Choroid plexus epithelial cell (primary cell): ENCODE data around the gene DLEC1.
"Not testable (repeated sequence)": the region's sequence is repeated elsewhere in the genome, so short reads cannot be mapped to it uniquely, and the experiment has no call there.

Source experiments
- DNase-seq: peaks from one replicate; pipeline ENCODE4 v3.0.0-alpha.2; 2010; ENCODE audit warnings: low read depth
- H3K4me3 ChIP-seq: 2 replicates; pipeline ENCODE4 v1.5.1; 2011; ENCODE audit warnings: low read depth, mild to moderate bottlenecking, control low read depth, low read length, moderate library complexity
- TF ChIP-seq, protein P1 (sequence below): conservative IDR thresholded peaks from 2 replicates; pipeline ENCODE4 v1.5.1; 2011; ENCODE audit warnings: low read depth, mild to moderate bottlenecking, control low read depth, inconsistent platforms, low read length, moderate library complexity

Gene DLEC1

DNA sequence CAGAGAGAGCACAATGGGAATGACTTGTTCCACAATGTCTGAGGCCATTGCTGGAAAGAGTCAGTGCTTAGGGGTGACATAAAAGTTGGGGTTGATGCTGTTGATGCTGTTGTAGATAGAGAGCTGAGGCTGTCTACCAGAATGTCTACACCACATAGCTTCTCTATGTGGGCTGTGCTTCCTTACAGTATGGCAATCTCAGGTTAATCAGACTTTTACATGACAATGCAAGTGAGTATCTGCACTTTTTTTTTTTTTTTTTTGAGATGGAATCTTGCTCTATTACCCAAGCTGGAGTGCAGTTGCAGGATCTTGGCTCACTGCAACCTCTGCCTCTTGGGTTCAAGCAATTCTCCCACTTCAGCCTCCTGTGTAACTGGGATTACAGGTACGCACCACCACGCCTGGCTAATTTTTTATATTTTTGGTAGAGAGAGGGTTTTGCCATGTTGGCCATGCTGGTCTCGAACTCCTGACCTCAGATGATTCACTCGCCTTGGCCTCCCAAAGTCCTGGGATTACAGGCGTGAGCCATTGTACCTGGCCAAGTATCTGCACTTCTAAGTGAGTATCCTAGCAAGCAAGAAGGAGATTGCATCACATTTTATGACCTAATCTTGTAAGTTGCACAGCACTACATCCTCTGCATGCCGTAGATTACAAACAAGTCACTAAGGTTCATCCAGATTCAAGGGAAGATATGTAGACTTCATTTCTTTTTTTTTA lies 28.7 kb downstream of the DLEC1 start:
- no peak overlapping the region for H3K4me3 ChIP-seq
- TF ChIP-seq, protein P1, sequence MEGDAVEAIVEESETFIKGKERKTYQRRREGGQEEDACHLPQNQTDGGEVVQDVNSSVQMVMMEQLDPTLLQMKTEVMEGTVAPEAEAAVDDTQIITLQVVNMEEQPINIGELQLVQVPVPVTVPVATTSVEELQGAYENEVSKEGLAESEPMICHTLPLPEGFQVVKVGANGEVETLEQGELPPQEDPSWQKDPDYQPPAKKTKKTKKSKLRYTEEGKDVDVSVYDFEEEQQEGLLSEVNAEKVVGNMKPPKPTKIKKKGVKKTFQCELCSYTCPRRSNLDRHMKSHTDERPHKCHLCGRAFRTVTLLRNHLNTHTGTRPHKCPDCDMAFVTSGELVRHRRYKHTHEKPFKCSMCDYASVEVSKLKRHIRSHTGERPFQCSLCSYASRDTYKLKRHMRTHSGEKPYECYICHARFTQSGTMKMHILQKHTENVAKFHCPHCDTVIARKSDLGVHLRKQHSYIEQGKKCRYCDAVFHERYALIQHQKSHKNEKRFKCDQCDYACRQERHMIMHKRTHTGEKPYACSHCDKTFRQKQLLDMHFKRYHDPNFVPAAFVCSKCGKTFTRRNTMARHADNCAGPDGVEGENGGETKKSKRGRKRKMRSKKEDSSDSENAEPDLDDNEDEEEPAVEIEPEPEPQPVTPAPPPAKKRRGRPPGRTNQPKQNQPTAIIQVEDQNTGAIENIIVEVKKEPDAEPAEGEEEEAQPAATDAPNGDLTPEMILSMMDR, result no peak
- DNase-seq, result peak; percentile 34

DNA sequence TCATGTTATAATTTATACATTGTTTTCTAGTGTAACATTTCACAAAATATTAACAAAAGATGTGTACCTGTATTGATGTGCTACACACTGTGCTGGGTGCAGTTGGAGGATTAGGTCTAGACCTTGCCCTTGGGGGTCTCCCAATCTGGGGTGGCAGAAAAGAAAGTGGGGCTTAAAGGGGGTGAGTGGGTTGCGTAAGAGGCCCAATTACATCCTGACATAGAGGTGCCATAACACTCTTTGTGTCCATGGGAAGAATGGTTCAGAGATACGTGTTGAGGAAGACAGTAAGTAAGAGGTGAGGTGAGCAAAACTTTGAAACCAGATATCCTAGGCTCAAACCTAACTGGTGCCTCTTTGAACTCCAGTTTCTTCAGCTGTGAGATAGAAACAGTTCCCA lies 31.0 kb downstream of the DLEC1 start:
- TF ChIP-seq, protein P1, result no peak
- no peak for DNase-seq
- H3K4me3 ChIP-seq, result no peak overlapping the region

DNA sequence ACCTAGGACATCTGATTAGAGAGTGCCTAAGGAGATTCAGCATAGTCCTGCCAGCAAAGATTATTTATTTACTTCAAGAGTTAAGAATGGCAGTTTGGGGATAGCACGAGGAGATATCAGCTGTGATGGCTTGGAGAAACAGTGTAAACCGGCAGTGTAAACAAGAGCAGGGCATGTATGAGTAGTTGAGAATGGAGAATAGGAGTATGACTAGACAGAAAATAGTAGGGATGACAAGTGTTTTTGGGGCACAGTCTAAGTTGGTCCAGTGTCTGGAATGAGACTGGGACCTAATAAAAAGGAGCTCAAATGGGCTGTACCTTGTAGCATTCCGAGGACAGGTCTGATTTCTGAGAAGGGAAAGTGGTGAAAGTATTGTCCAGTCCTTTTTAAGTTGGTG lies 38.1 kb downstream of the DLEC1 start:
- DNase-seq, H3K4me3 ChIP-seq: not testable (repeated sequence)

DNA sequence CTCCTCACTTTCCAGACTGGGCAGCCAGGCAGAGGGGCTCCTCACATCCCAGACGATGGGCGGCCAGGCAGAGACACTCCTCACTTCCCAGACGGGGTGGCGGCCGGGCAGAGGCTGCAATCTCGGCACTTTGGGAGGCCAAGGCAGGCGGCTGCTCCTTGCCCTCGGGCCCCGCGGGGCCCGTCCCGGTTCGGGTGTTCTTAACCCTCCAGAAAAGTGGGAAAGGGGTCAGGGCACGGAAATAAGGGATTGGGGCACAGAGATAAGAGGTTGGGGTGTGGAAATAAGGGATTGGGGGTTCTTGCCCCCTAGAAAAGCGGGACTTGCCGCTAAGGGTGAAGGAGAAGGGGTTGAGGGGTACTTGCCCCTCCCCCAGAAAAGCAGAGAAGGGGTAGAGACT lies 43.3 kb downstream of the DLEC1 start:
- DNase-seq, H3K4me3 ChIP-seq: not testable (repeated sequence)

DNA sequence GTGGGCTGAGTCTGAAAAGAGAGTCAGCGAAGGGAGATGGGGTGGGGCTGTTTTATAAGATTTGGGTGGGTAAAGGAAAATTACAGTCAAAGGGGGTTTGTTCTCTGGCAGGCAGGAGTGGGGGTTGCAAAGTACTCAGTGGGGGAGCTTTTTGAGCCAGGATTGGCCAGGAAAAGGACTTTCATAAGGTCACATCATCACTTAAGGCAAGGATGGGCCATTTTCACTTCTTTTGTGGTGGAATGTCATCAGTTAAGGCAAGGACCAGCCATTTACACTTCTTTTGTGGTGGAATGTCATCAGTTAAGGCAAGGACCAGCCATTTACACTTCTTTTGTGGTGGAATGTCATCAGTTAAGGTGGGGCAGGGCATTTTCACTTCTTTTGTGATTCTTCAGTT lies 44.2 kb downstream of the DLEC1 start:
- not testable (repeated sequence) for DNase-seq, H3K4me3 ChIP-seq

DNA sequence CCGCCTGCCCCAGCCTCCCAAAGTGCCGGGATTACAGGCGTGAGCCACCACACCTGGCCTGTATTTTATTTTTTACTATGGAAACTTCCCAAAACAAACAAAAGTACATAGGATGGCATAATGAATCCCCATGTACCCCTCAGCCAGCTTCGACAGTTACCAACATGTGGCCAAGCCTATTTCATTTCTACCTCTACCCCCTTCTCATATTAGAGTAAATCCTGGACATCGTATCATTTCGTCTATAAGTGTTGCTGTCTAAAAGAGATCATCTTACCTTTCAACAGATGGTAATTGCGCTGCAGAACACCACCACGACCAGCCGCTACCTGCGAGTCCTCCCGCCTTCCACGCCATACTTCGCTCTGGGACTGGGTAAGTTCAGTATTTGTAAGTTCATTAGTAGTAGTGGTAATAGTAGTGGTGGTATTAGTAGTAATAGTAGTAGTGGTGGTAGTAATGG lies 44.9 kb downstream of the DLEC1 start:
- DNase-seq, result no peak
- TF ChIP-seq, protein P1, result no peak
- H3K4me3 ChIP-seq, result no peak overlapping the region

DNA sequence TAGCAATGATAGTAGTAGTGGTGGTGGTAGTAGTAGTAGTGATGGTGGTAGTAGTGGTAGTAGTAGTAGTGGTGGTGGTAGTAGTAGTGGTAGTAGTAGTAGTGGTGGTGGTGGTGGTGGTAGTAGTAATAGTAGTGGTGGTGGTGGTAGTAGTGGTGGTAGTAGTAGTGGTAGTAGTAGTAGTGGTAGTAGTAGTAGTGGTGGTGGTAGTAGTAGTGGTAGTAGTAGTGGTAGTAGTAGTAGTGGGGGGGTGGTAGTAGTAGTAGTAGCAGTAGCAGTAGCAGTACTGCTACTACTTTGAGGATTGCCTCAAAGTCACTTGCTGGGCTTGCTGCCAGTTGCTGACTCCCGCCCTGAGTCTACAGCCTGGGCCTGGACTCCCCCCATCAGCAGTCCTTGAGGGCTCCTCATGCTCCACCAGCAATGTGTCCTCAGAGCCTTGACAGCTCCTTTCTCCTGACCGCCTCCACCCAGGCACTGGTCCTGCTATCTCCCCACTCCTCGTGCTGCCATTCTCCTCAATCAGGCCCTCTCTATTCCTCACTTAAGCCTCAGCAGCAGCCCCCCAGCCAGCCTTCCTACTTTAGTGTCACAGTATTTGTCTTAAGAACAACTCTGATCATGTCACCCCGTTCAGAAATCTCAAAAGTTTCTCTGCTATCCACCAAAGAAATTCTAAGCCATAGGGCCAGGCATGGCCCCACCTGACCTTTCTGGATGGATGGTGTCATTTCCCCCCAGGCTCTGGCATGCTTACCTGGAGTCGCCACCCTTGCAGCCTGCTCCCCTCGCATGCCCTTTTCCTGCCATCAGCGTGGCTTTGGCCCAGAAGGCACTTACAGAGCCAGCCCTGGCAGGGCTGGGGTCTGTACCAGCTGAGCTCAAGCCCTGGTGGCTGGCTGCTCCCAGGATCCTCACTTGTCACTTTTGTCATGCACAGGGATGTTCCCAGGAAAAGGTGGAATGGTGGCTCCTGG lies 45.6 kb downstream of the DLEC1 start:
- TF ChIP-seq, protein P1, result no peak
- no peak overlapping the region for H3K4me3 ChIP-seq
- peak; percentile 39 for DNase-seq

DNA sequence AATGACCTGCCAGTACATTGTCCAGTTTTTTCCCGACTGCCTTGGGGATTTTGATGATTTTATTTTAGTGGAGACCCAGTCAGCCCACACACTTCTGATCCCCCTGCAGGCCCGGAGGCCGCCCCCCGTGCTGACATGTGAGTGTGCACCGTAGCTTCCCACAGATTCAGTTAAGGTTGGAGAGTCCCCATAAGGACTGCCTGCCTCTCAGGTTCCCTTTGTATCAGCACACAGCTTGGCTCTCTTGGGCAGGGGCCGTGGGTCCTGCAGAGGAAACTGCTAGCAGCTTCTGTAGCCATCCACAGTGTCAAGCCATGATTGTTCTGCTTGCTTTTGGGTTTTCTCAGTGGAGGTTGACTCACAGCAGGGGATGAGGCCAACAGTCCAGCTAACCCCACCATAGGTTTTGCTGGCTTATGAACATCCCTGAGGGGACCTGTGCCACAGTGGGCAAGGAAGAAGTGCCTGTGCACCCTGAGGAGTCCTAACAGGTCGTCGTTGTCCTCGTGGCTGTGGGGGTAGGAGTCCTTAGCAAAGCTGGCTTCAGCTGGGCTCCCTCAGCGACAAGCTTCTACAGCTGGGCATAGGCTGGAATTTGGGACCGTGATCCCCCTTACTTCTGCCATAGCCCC lies 46.4 kb downstream of the DLEC1 start:
- H3K4me3 ChIP-seq, result no peak overlapping the region
- no peak for DNase-seq
- TF ChIP-seq, protein P1, result no peak
